A549 treated with Mapracorat at 1 μM for 4 hours (cell line): ENCODE data around the gene BPI. TPM values are rescaled to one million over a fixed set of nuclear protein-coding genes. Genes with fewer than 3 reads are reported as not detected.

Experiments
- total RNA-seq: library from RNA; stranded (reverse); fragments of 200-300 nt; extraction: Qiagen RNA extraction; gene quantifications from 5 replicates; pipeline ENCODE4 v1.2.3, GENCODE V29; 2022

The BPI gene
- total RNA-seq, result not detected in 5 replicates

DNA sequence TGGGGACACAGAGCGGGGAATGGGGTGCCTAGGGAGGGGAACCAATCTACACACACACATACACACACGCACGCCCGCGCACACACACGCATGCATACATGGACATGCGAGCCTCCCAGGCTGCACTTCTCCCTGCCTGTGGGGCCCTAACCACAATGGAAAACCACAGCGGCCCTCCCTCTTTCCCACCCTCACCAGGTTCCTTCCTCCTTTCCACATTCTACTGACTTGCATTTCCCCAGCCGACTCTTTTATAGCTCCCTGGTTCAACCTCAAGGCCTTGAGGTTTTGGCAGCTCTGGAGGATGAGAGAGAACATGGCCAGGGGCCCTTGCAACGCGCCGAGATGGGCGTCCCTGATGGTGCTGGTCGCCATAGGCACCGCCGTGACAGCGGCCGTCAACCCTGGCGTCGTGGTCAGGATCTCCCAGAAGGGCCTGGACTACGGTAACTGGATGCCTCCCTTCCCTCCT lies at the start of gene BPI:
Gene BPI, plus strand, starts transcription at position 249 of the 472 bp plus-strand sequence. Its CDS starts 68 bp downstream, at position 317.

GRCh38 chr20:38260378-38261053 lies 43.4 kb upstream of the BPI start, which contains the start of gene KIAA1755:
Gene KIAA1755 (minus strand): TSS chr20:38260735. CDS start chr20:38260500, 235 bp downstream.

DNA sequence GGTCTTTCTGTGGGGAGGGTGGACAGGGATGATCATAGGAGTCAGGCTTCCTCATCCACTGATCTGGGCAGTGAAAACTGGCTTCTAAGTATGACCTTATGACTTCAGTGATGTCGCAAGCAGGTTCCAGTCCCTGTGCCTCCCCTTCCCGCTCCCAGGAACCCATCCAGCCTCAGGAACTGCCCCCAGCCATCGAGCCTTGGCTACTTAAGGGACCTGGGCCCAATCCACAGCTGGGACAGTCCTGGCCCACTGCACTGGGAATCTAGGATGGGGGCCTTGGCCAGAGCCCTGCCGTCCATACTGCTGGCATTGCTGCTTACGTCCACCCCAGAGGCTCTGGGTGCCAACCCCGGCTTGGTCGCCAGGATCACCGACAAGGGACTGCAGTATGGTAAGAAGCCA lies 42.3 kb downstream of the BPI start, which contains the start of gene LBP:
Gene LBP, plus strand, starts transcription at position 236 of the 405 bp plus-strand sequence. Its CDS starts 35 bp downstream, at position 271.

Other genes starting within 250 kb of the BPI start
- 343 to 504 TPM (median 454 TPM) in 5 replicates for gene TGM2, start 138.9 kb upstream of the BPI start, total RNA-seq
- gene KIAA1755, start 43.4 kb upstream of the BPI start, total RNA-seq, result 0.08 to 0.26 TPM (median 0.13 TPM) in 5 replicates
- gene LBP, start 42.3 kb downstream of the BPI start, total RNA-seq, result 0.98 to 1.9 TPM (median 1.2 TPM) in 5 replicates
- gene SNHG17, start 131.2 kb downstream of the BPI start, total RNA-seq, result 182 to 203 TPM (median 187 TPM) in 5 replicates
- 11.8 to 19.3 TPM (median 18.2 TPM) in 5 replicates for gene RALGAPB, start 168.7 kb downstream of the BPI start, total RNA-seq